Hepatocyte (in vitro differentiated cells): ENCODE data around the gene ARF6. TPM values are rescaled to one million over a fixed set of nuclear protein-coding genes. Genes with fewer than 3 reads are reported as not detected.

Experiments used
- DNase-seq: peaks from one replicate; pipeline ENCODE4 v3.0.0-alpha.2; 2016; ENCODE audit warnings: low spot score
- H2AFZ ChIP-seq: fragments of 200-600 bp; sonication (generic); 2 replicates; pipeline ENCODE4 v1.6.0; 2016; ENCODE audit warnings: antibody characterized with exemption, mild to moderate bottlenecking
- H3K27ac ChIP-seq: fragments of 200-600 bp; sonication (generic); 2 replicates; pipeline ENCODE4 v1.5.1; 2016; ENCODE audit warnings: mild to moderate bottlenecking
- H3K27me3 ChIP-seq: fragments of 200-600 bp; sonication (generic); 2 replicates; pipeline ENCODE4 v1.6.1; 2016
- H3K36me3 ChIP-seq: fragments of 200-600 bp; sonication (generic); replicated peaks from 2 replicates; pipeline ENCODE4 v1.5.1; 2016; ENCODE audit warnings: low read depth; ENCODE audit not compliant: insufficient read depth
- H3K4me1 ChIP-seq: fragments of 200-600 bp; sonication (generic); 2 replicates; pipeline ENCODE4 v1.5.1; 2016; ENCODE audit warnings: mild to moderate bottlenecking, moderate library complexity; ENCODE audit not compliant: insufficient read depth
- H3K4me2 ChIP-seq: fragments of 200-600 bp; sonication (generic); 2 replicates; pipeline ENCODE4 v1.6.0; 2016
- H3K4me3 ChIP-seq: fragments of 200-600 bp; sonication (generic); 2 replicates; pipeline ENCODE4 v1.5.1; 2016; ENCODE audit warnings: mild to moderate bottlenecking
- H3K79me2 ChIP-seq: fragments of 200-600 bp; sonication (generic); 2 replicates; pipeline ENCODE4 v1.6.0; 2017; ENCODE audit warnings: mild to moderate bottlenecking
- H3K9me2 ChIP-seq: fragments of 200-600 bp; sonication (generic); replicated peaks from 2 replicates; pipeline ENCODE4 v1.6.0; 2017; ENCODE audit warnings: mild to moderate bottlenecking; ENCODE audit not compliant: insufficient read depth
- H3K9me3 ChIP-seq: fragments of 200-600 bp; sonication (generic); 2 replicates; pipeline ENCODE4 v1.5.1; 2016; ENCODE audit warnings: low read depth, mild to moderate bottlenecking
- H4K20me1 ChIP-seq: fragments of 200-600 bp; sonication (generic); 2 replicates; pipeline ENCODE4 v1.6.0; 2016; ENCODE audit warnings: mild to moderate bottlenecking; ENCODE audit not compliant: insufficient read depth, poor library complexity, severe bottlenecking
- EZH2 ChIP-seq: fragments of 200-600 bp; sonication (generic); IDR thresholded peaks from 2 replicates; pipeline ENCODE4 v1.6.1; 2016; ENCODE audit warnings: antibody characterized with exemption, mild to moderate bottlenecking, borderline replicate concordance
- EZH2phosphoT487 ChIP-seq: fragments of 200-600 bp; sonication (generic); IDR thresholded peaks from one replicate; pipeline ENCODE4 v1.6.1; 2018; ENCODE audit warnings: antibody characterized with exemption, mild to moderate bottlenecking, low read depth, moderate library complexity; ENCODE audit not compliant: unreplicated experiment, severe bottlenecking
- WGBS: methylation state at CpG from one replicate; pipeline ENCODE4 v1.1.6; 2016; ENCODE audit warnings: low lambda C conversion rate; ENCODE audit errors: missing lambda C conversion rate; 5-methylcytosine and 5-hydroxymethylcytosine counted together
- polyA plus RNA-seq: library from polyadenylated mRNA; unstranded; fragments of >200 nt; fragmentation: Nextera tagmentation; extraction: Ambion mirVana; gene quantifications from 2 replicates; pipeline ENCODE4 v1.2.1, GENCODE V29; 2016
- total RNA-seq: library from RNA; depleted of rRNA; stranded (reverse); fragments of >200 nt; gene quantifications from 2 replicates; pipeline ENCODE4 v1.2.3, GENCODE V29; 2014
- TF ChIP-seq, protein P1 (sequence below): fragments of 200-600 bp; sonication (generic); IDR thresholded peaks from 2 replicates; pipeline ENCODE4 v1.5.1; 2016; ENCODE audit warnings: antibody characterized with exemption, mild to moderate bottlenecking; ENCODE audit not compliant: poor library complexity

Gene ARF6
- total and polyA plus RNA-seq, 2 experiments from 2014 or later: 53.9 to 64.8 TPM

DNA sequence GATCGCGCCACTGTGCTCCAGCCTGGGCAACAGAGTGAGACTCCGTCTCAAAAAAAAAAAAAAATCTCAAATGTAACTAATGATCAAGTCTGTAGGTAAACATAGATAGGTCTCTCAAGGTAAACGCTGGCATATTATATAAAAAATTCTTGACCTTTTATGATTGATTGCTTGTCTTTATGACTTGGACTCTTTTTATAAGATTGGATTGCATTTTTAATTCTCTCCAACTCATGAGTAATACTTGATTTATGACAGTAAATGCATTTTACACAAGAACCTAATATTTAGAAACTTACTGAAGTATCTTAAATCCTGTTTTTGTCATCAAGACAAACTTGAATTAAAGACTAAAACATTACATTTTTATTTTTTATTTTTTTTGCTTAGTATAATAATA, 16.1 kb downstream of the ARF6 start:
- Histone ChIP-seq H3K27ac (no peak overlapping the region), H3K36me3 (no peaks in the 10 kb centered on the region), H3K9me2 (no peaks in the 10 kb centered on the region), H4K20me1 (no peaks in the 10 kb centered on the region), H3K4me2 (no peak overlapping the region), H2AFZ (no peak overlapping the region), H3K27me3 (no peaks in the 10 kb centered on the region), H3K9me3 (no peaks in the 10 kb centered on the region), H3K4me1 (no peaks in the 10 kb centered on the region), H3K4me3 (no peak overlapping the region), H3K79me2 (no peaks in the 10 kb centered on the region)
- TF ChIP-seq, protein P1, sequence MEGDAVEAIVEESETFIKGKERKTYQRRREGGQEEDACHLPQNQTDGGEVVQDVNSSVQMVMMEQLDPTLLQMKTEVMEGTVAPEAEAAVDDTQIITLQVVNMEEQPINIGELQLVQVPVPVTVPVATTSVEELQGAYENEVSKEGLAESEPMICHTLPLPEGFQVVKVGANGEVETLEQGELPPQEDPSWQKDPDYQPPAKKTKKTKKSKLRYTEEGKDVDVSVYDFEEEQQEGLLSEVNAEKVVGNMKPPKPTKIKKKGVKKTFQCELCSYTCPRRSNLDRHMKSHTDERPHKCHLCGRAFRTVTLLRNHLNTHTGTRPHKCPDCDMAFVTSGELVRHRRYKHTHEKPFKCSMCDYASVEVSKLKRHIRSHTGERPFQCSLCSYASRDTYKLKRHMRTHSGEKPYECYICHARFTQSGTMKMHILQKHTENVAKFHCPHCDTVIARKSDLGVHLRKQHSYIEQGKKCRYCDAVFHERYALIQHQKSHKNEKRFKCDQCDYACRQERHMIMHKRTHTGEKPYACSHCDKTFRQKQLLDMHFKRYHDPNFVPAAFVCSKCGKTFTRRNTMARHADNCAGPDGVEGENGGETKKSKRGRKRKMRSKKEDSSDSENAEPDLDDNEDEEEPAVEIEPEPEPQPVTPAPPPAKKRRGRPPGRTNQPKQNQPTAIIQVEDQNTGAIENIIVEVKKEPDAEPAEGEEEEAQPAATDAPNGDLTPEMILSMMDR: no peak
- TF ChIP-seq EZH2phosphoT487: no peak
- TF ChIP-seq EZH2: no peak
- DNase-seq: no peak
- 97% methylated on average over 4 of the region's 4 CpGs for WGBS

DNA sequence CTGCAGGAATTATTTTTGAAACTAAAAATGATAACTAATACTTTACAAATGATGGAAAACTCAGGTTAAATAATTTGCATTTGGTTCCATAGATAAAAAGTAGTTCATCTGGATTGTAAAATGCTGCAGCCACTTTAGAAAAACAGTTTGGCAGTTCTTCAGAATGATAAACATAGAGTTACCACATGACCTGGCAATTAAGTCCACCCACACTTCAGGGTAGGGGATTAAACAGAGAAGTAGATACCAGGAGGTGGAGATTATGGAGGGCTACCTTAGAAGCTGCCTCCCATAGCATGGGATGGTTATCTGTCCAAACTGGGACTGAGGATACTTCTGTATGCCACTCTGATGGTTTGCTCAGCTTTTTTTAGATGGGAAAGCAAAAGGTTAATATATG, 22.2 kb downstream of the ARF6 start:
- H4K20me1 ChIP-seq: no peaks in the 10 kb centered on the region
- H3K4me1 ChIP-seq: no peaks in the 10 kb centered on the region
- TF ChIP-seq EZH2phosphoT487 (no peak), EZH2 (no peak)
- TF ChIP-seq, protein P1: no peak
- no peaks in the 10 kb centered on the region for H3K36me3 ChIP-seq
- H3K4me2 ChIP-seq: no peak overlapping the region
- H3K79me2 ChIP-seq: no peaks in the 10 kb centered on the region
- H3K9me3 ChIP-seq: no peaks in the 10 kb centered on the region
- H3K9me2 ChIP-seq: no peaks in the 10 kb centered on the region
- no peak overlapping the region for H3K4me3 ChIP-seq
- no peak overlapping the region for H3K27ac ChIP-seq
- H3K27me3 ChIP-seq: no peaks in the 10 kb centered on the region
- no peak for DNase-seq
- no peak overlapping the region for H2AFZ ChIP-seq

DNA sequence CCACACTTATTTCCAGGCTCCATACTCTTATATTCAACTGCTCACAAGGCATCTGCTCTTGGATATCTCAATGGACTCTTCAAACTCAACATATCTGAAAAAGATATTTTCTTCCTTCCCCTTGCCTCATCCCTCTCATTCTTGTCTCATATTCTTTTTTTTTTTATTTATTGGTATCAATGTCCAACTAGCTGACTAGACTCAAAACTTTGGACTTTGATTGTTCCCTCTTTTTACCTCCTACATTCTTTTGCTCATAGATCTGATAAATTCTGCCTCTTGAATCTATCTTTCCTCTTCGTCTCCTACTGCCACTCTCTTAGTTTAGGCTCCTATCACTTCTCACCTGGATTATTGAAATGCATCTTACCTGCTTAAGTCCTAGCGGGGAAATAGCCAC, 25.8 kb downstream of the ARF6 start:
- WGBS: 92% methylated on average over 2 of the region's 2 CpGs
- peak overlapping the region; percentile 46 for H3K27ac ChIP-seq
- no peak for DNase-seq

More for the DNA sequence above, 25.8 kb downstream of the ARF6 start:
- Histone ChIP-seq H3K4me1 (no peaks in the 10 kb centered on the region), H3K4me2 (no peak overlapping the region), H3K4me3 (no peak overlapping the region), H3K36me3 (no peaks in the 10 kb centered on the region), H2AFZ (no peak overlapping the region), H3K79me2 (no peaks in the 10 kb centered on the region), H3K9me3 (no peaks in the 10 kb centered on the region), H3K9me2 (no peaks in the 10 kb centered on the region), H4K20me1 (no peaks in the 10 kb centered on the region), H3K27me3 (no peaks in the 10 kb centered on the region)
- TF ChIP-seq, protein P1: no peak
- TF ChIP-seq EZH2phosphoT487 (no peak), EZH2 (no peak)
